ENCODE results near the gene CNN3.

Gene CNN3

GRCh38 chr1:94926915-94927404 lies at the start of gene CNN3:
Gene CNN3, minus strand, starts transcription at chr1:94927110. Its CDS starts 216 bp downstream, at chr1:94926894.
- peak; percentile 51 for DNase-seq (ENCODE audit: low read depth, low spot score)

GRCh38 chr1:94974824-94975223 lies 47.9 kb upstream of the CNN3 start:
- DNase-seq (ENCODE audit: low read depth, low spot score): no peak

- no peak for DNase-seq (ENCODE audit: low read depth, low spot score)
Observed at GRCh38 chr1:94974241-94974640, 47.3 kb upstream of the CNN3 start.

GRCh38 chr1:94973309-94973922 lies 46.5 kb upstream of the CNN3 start:
- DNase-seq (ENCODE audit: low read depth, low spot score): no peak

GRCh38 chr1:94971491-94971924 lies 44.6 kb upstream of the CNN3 start:
- no peak for DNase-seq (ENCODE audit: low read depth, low spot score)

- DNase-seq (ENCODE audit: low read depth, low spot score): no peak
Observed at GRCh38 chr1:94970783-94971182, 43.9 kb upstream of the CNN3 start.

GRCh38 chr1:94969137-94969536 lies 42.2 kb upstream of the CNN3 start:
- DNase-seq (ENCODE audit: low read depth, low spot score): no peak

GRCh38 chr1:94966033-94966432 lies 39.1 kb upstream of the CNN3 start:
- no peak for DNase-seq (ENCODE audit: low read depth, low spot score)

GRCh38 chr1:94963864-94964263 lies 37.0 kb upstream of the CNN3 start:
- no peak for DNase-seq (ENCODE audit: low read depth, low spot score)

- no peak for DNase-seq (ENCODE audit: low read depth, low spot score)
Observed at GRCh38 chr1:94962409-94963265, 35.7 kb upstream of the CNN3 start.

GRCh38 chr1:94961988-94962387 lies 35.1 kb upstream of the CNN3 start:
- DNase-seq (ENCODE audit: low read depth, low spot score): no peak

GRCh38 chr1:94961582-94961981 lies 34.7 kb upstream of the CNN3 start:
- DNase-seq (ENCODE audit: low read depth, low spot score): no peak

GRCh38 chr1:94958081-94958480 lies 31.2 kb upstream of the CNN3 start:
- DNase-seq (ENCODE audit: low read depth, low spot score): no peak

GRCh38 chr1:94955767-94956632 lies 29.1 kb upstream of the CNN3 start:
- DNase-seq (ENCODE audit: low read depth, low spot score): no peak

GRCh38 chr1:94954263-94955220 lies 27.6 kb upstream of the CNN3 start:
- no peak for DNase-seq (ENCODE audit: low read depth, low spot score)

- DNase-seq (ENCODE audit: low read depth, low spot score): no peak
Observed at GRCh38 chr1:94953746-94954145, 26.8 kb upstream of the CNN3 start.

- DNase-seq (ENCODE audit: low read depth, low spot score): no peak
Observed at GRCh38 chr1:94953107-94953506, 26.2 kb upstream of the CNN3 start.

GRCh38 chr1:94952539-94952938 lies 25.6 kb upstream of the CNN3 start:
- DNase-seq (ENCODE audit: low read depth, low spot score): no peak

- no peak for DNase-seq (ENCODE audit: low read depth, low spot score)
Observed at GRCh38 chr1:94951509-94952208, 24.7 kb upstream of the CNN3 start.

GRCh38 chr1:94951046-94951445 lies 24.1 kb upstream of the CNN3 start:
- no peak for DNase-seq (ENCODE audit: low read depth, low spot score)

Data from activated naive CD8-positive, alpha-beta T cell treated with anti-CD3 and anti-CD28 coated beads, Interleukin-2, amount 50 U/mL, for 16 hours (primary cell).